Choroid plexus epithelial cell (primary cell): ENCODE results near the gene MDH1B.
A peak's percentile ranks its signal among the peaks of the same experiment; 100 is the strongest.

Experiments
- DNase-seq: peaks from one replicate; pipeline ENCODE4 v3.0.0-alpha.2; 2010; ENCODE audit warnings: low read depth
- H3K4me3 ChIP-seq: 2 replicates; pipeline ENCODE4 v1.5.1; 2011; ENCODE audit warnings: low read depth, mild to moderate bottlenecking, control low read depth, low read length, moderate library complexity
- CTCF ChIP-seq: conservative IDR thresholded peaks from 2 replicates; pipeline ENCODE4 v1.5.1; 2011; ENCODE audit warnings: low read depth, mild to moderate bottlenecking, control low read depth, inconsistent platforms, low read length, moderate library complexity

Gene MDH1B

GRCh38 chr2:206693399-206694137 is 71.6 kb downstream of the MDH1B start:
- H3K4me3 ChIP-seq = no peak overlapping the region
- peak; percentile 53 for TF ChIP-seq CTCF
- DNase-seq = peak; percentile 69

DNA sequence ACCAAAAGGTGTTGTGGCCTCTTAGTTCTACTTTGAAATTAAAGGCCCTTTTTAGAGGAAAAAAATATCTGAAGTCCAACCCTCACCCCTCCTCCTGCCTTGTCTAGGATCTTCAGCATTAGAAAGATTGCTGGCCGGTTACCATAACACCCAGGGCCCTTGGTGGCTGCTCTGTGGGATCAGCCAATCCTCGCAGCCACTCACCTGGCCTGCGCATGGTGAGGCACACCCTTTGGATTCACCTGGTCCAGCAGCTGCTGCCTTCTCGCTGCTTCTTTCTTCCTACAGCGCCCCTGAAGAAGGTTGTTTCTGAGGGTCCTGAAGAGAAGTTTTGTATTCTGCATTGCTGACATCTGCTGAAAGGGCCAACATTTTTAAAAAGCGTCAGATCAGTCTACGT is 72.2 kb downstream of the MDH1B start:
- DNase-seq = no peak
- no peak overlapping the region for H3K4me3 ChIP-seq
- no peak for TF ChIP-seq CTCF

GRCh38 chr2:206688990-206689389 is 76.1 kb downstream of the MDH1B start:
- no peak for DNase-seq
- no peak overlapping the region for H3K4me3 ChIP-seq

DNA sequence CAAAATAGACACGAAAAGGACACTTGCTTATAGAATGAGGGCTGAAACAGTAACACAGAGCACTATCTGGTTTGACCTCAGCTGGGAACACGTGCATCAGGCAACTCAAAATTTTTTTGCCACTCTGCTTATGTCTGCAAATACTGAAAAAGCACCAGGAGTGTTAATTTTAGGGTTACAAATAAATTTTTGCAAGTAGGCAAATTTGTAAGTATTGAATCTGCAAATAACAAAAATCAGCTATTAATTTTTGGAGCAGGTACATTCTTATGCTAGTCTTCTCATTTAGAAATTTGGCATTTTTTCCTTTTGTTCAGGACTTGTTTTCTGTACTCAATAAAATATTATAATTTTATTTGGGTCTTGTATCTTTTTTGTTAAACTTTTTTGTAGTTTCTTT is 76.7 kb downstream of the MDH1B start:
- TF ChIP-seq CTCF = no peak
- no peak overlapping the region for H3K4me3 ChIP-seq
- DNase-seq = no peak

More at GRCh38 chr2:206688990-206689389, 76.1 kb downstream of the MDH1B start:
- no peak for TF ChIP-seq CTCF
